Activated naive CD4-positive, alpha-beta T cell treated with anti-CD3 and anti-CD28 coated beads, Interleukin-2, amount 50 U/mL, for 24 hours (primary cell): ENCODE measurements around the gene KRT32.

ENCODE experiments used
- H3K27ac Mint-ChIP-seq: one replicate; pipeline ENCODE4 v1.8.0; 2021; ENCODE audit warnings: mild to moderate bottlenecking, mixed read lengths
- H3K27me3 Mint-ChIP-seq: one replicate; pipeline ENCODE4 v1.8.0; 2021; ENCODE audit warnings: mixed read lengths
- H3K36me3 Mint-ChIP-seq: one replicate; pipeline ENCODE4 v1.8.0; 2021; ENCODE audit warnings: mixed read lengths
- H3K4me1 Mint-ChIP-seq: one replicate; pipeline ENCODE4 v1.8.0; 2021; ENCODE audit warnings: mixed read lengths
- H3K4me3 Mint-ChIP-seq: one replicate; pipeline ENCODE4 v1.8.0; 2021; ENCODE audit warnings: mild to moderate bottlenecking, mixed read lengths
- H3K9me3 Mint-ChIP-seq: one replicate; pipeline ENCODE4 v1.8.0; 2021; ENCODE audit warnings: mixed read lengths

The KRT32 gene

GRCh38 chr17:41483991-41484826 is 17.0 kb upstream of the KRT32 start:
- no peaks in the 10 kb centered on the region for H3K36me3 Mint-ChIP-seq

DNA sequence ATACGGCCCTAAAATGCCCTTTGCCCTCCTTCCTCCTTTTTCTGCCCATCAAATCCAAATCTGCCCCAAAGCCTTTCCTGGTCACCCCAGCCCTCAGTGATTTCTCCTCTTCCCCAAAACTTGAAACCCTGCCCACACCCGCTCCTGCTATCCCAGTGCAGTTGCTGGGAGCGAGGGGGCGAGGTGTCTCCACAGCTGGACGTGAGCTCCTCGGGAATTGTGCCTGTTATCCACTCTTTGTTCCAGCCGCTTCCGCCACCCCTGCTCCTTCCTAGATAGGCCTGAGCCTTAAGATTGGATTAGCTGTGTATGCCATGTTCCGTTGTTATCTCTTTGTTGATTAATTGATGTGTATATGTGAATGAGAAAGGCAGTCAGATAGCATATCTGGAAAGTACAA is 16.3 kb upstream of the KRT32 start:
- no peaks in the 10 kb centered on the region for H3K36me3 Mint-ChIP-seq
- H3K4me3 Mint-ChIP-seq: no peak overlapping the region
- H3K4me1 Mint-ChIP-seq: no peaks in the 10 kb centered on the region
- H3K9me3 Mint-ChIP-seq: no peaks in the 10 kb centered on the region
- H3K27me3 Mint-ChIP-seq: no peaks in the 10 kb centered on the region
- H3K27ac Mint-ChIP-seq: no peak overlapping the region

More at GRCh38 chr17:41483991-41484826, 17.0 kb upstream of the KRT32 start:
- Mint-ChIP-seq H3K4me3 (no peak overlapping the region), H3K27me3 (no peaks in the 10 kb centered on the region), H3K9me3 (no peaks in the 10 kb centered on the region), H3K4me1 (no peaks in the 10 kb centered on the region), H3K27ac (no peak overlapping the region)

- H3K9me3 Mint-ChIP-seq: no peaks in the 10 kb centered on the region
- no peaks in the 10 kb centered on the region for H3K27me3 Mint-ChIP-seq
- H3K4me3 Mint-ChIP-seq: no peak within 1 kb of the TSS
- H3K27ac Mint-ChIP-seq: no peak within 1 kb of the TSS
- H3K36me3 Mint-ChIP-seq: no peaks in the 10 kb centered on the region
- no peaks in the 10 kb centered on the region for H3K4me1 Mint-ChIP-seq
Observed at GRCh38 chr17:41481036-41481435, 13.8 kb upstream of the KRT32 start, which contains the start of gene KRT35. Gene KRT35, minus strand, starts transcription at chr17:41481151. Its CDS starts 54 bp downstream, at chr17:41481097.

DNA sequence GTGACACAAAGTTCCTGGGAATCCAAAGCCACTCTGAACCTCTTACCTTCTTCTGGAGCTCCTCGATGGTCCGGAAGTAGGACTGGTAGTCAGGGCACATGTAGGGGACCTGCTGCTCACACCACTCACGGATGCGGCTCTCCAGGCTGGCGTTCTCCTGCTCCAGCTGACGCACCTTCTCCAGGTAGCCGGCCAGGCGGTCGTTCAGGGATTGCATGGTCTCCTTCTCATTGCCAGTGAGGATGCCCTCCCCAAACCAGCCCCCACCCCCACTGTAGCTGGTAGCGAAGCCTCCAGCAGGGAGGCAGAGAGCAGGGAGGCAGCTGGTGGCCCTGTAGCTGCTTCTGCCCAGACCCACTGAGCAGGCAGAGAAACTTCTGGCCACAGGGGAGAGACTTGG is 13.4 kb upstream of the KRT32 start:
- no peaks in the 10 kb centered on the region for H3K27me3 Mint-ChIP-seq

GRCh38 chr17:41480136-41480535 is 12.9 kb upstream of the KRT32 start:
- Mint-ChIP-seq H3K4me3 (no peak overlapping the region), H3K9me3 (no peaks in the 10 kb centered on the region), H3K27ac (no peak overlapping the region), H3K27me3 (no peaks in the 10 kb centered on the region), H3K36me3 (no peaks in the 10 kb centered on the region), H3K4me1 (no peaks in the 10 kb centered on the region)

More for the DNA sequence above, 13.4 kb upstream of the KRT32 start:
- H3K4me3 Mint-ChIP-seq: no peak overlapping the region
- H3K27ac Mint-ChIP-seq: no peak overlapping the region
- no peaks in the 10 kb centered on the region for H3K36me3 Mint-ChIP-seq
- no peaks in the 10 kb centered on the region for H3K4me1 Mint-ChIP-seq
- H3K9me3 Mint-ChIP-seq: no peaks in the 10 kb centered on the region

GRCh38 chr17:41478237-41478636 is 11.1 kb upstream of the KRT32 start:
- no peak overlapping the region for H3K27ac Mint-ChIP-seq
- H3K4me3 Mint-ChIP-seq: no peak overlapping the region
- H3K9me3 Mint-ChIP-seq: no peaks in the 10 kb centered on the region
- H3K27me3 Mint-ChIP-seq: no peaks in the 10 kb centered on the region
- H3K4me1 Mint-ChIP-seq: no peaks in the 10 kb centered on the region
- no peaks in the 10 kb centered on the region for H3K36me3 Mint-ChIP-seq

GRCh38 chr17:41476866-41477815 is 10.0 kb upstream of the KRT32 start:
- Mint-ChIP-seq H3K36me3 (no peaks in the 10 kb centered on the region), H3K4me1 (no peaks in the 10 kb centered on the region), H3K4me3 (no peak overlapping the region), H3K9me3 (no peaks in the 10 kb centered on the region), H3K27me3 (no peaks in the 10 kb centered on the region), H3K27ac (no peak overlapping the region)

DNA sequence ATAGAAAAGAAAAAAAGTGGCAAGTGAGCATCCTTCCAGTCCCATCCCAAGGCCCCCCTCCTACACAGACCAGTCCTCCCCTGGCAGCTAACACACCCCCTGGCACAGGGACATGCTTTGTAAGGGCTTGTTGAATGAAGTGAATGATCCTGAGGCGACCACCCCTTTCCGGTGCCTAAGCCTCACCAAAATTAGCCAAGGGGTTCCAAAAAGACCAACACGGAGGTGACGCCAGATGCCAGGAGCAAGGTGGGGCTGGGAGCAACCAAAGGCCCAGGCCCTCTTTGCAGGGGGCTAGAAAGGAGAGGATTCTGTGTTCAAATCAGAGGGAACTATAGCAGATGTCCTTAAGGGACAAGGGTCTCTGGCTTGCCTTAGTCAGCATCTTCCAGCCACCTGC is 8.2 kb upstream of the KRT32 start:
- H3K4me3 Mint-ChIP-seq: no peak overlapping the region
- H3K27ac Mint-ChIP-seq: no peak overlapping the region
- no peaks in the 10 kb centered on the region for H3K9me3 Mint-ChIP-seq
- no peaks in the 10 kb centered on the region for H3K27me3 Mint-ChIP-seq
- no peaks in the 10 kb centered on the region for H3K36me3 Mint-ChIP-seq
- no peaks in the 10 kb centered on the region for H3K4me1 Mint-ChIP-seq

GRCh38 chr17:41474863-41475262 is 7.7 kb upstream of the KRT32 start:
- H3K4me3 Mint-ChIP-seq: no peak overlapping the region
- H3K27ac Mint-ChIP-seq: no peak overlapping the region
- no peaks in the 10 kb centered on the region for H3K4me1 Mint-ChIP-seq
- H3K36me3 Mint-ChIP-seq: no peaks in the 10 kb centered on the region
- no peaks in the 10 kb centered on the region for H3K9me3 Mint-ChIP-seq
- no peaks in the 10 kb centered on the region for H3K27me3 Mint-ChIP-seq

GRCh38 chr17:41468346-41468745 is 1.2 kb upstream of the KRT32 start:
- no peaks in the 10 kb centered on the region for H3K4me1 Mint-ChIP-seq

DNA sequence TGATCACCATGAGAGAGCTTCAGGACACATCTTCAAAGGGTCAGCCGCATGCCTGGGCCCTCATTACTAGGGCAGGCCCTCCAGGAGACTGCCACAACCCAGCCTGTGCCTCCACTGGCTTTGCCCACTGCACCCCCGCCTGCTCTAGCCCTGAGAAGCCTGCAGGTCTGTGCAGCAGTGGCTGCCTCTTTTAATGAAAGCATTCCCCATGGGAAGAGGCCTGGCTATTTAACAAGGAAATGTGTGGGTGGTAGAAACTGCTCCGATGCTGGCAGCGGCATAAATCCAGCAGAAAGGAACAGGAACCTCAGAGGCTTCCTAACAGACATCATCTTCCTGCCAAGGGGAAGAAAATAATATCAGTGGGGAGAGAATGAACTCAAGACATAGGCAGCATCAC is 375 bp upstream of the KRT32 start:
- no peak overlapping the region for H3K27ac Mint-ChIP-seq
- H3K4me1 Mint-ChIP-seq: no peaks in the 10 kb centered on the region
- no peaks in the 10 kb centered on the region for H3K27me3 Mint-ChIP-seq
- no peak overlapping the region for H3K4me3 Mint-ChIP-seq
- H3K9me3 Mint-ChIP-seq: no peaks in the 10 kb centered on the region
- no peaks in the 10 kb centered on the region for H3K36me3 Mint-ChIP-seq

More at GRCh38 chr17:41468346-41468745, 1.2 kb upstream of the KRT32 start:
- Mint-ChIP-seq H3K4me3 (no peak overlapping the region), H3K36me3 (no peaks in the 10 kb centered on the region), H3K27me3 (no peaks in the 10 kb centered on the region), H3K27ac (no peak overlapping the region), H3K9me3 (no peaks in the 10 kb centered on the region)

GRCh38 chr17:41464682-41465081 is 2.5 kb downstream of the KRT32 start:
- Mint-ChIP-seq H3K27me3 (no peaks in the 10 kb centered on the region), H3K36me3 (no peaks in the 10 kb centered on the region)

GRCh38 chr17:41464173-41464572 is 3.0 kb downstream of the KRT32 start:
- H3K4me3 Mint-ChIP-seq: no peak overlapping the region
- no peaks in the 10 kb centered on the region for H3K4me1 Mint-ChIP-seq
- no peaks in the 10 kb centered on the region for H3K27me3 Mint-ChIP-seq
- no peaks in the 10 kb centered on the region for H3K9me3 Mint-ChIP-seq
- no peaks in the 10 kb centered on the region for H3K36me3 Mint-ChIP-seq
- H3K27ac Mint-ChIP-seq: no peak overlapping the region

More at GRCh38 chr17:41464682-41465081, 2.5 kb downstream of the KRT32 start:
- H3K9me3 Mint-ChIP-seq: no peaks in the 10 kb centered on the region
- H3K4me1 Mint-ChIP-seq: no peaks in the 10 kb centered on the region
- H3K27ac Mint-ChIP-seq: peak overlapping the region; percentile 74
- H3K4me3 Mint-ChIP-seq: no peak overlapping the region

- Mint-ChIP-seq H3K9me3 (no peaks in the 10 kb centered on the region), H3K4me3 (no peak overlapping the region), H3K27me3 (no peaks in the 10 kb centered on the region), H3K36me3 (no peaks in the 10 kb centered on the region), H3K4me1 (no peaks in the 10 kb centered on the region), H3K27ac (no peak overlapping the region)
Observed at GRCh38 chr17:41463746-41464145, 3.4 kb downstream of the KRT32 start.

DNA sequence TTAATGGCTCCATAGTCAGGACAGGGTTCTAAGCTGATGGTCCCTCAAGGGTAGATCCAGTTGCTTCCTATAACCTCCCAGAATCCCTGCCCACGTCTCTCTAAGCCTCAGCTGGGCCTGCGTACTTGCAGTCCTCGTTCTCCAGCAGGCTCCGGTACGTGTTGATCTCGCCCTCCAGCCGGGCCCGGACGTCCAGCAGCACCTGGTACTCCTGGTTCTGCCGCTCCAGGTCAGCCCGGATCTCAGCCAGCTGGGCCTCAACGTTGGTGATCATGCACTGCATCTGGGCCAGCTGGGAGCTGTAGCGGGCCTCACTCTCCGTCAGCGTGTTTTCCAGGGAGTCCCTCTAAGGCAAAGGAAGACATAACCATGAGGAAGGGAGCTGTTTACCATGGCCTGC is 4.5 kb downstream of the KRT32 start:
- H3K27ac Mint-ChIP-seq: no peak overlapping the region
- H3K27me3 Mint-ChIP-seq: no peaks in the 10 kb centered on the region
- no peaks in the 10 kb centered on the region for H3K9me3 Mint-ChIP-seq
- no peak overlapping the region for H3K4me3 Mint-ChIP-seq
- H3K4me1 Mint-ChIP-seq: no peaks in the 10 kb centered on the region
- H3K36me3 Mint-ChIP-seq: no peaks in the 10 kb centered on the region

DNA sequence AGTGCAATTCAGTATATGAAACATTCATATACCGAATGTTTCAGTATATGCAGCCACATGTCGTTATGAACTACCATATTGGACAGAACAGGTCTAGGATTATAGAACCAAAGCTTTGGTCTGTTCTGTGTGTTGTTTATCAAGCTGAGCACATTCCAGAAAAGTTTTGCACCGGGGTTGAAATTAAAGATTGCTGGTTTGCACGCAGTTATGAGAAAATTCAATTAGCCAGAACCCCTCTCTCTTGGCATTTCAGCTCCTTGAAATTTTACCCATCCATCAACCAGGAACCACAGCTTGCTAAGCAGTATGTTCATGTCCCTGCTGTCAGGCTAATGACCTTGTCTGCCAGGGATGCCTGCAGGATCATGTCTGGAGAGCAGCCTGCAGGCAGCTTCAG is 9.5 kb downstream of the KRT32 start:
- Mint-ChIP-seq H3K27ac (no peak overlapping the region), H3K4me3 (no peak overlapping the region), H3K36me3 (no peaks in the 10 kb centered on the region), H3K9me3 (no peaks in the 10 kb centered on the region), H3K27me3 (no peaks in the 10 kb centered on the region), H3K4me1 (no peaks in the 10 kb centered on the region)
